Prostate gland (tissue), 2 donors: Measurements from ENCODE around the gene CCNL2. TPM values are rescaled to one million over a fixed set of nuclear protein-coding genes. Genes with fewer than 3 reads are reported as not detected.
A peak's percentile ranks its signal among the peaks of the same experiment; 100 is the strongest.

Experiments used
- DNase-seq: peaks from one replicate; pipeline ENCODE4 v3.0.0-alpha.2; 2019; ENCODE audit warnings: low spot score
- H3K27ac ChIP-seq, 2 donors: fragments of 200-600 bp; sonication (generic); 2 replicates each; pipeline ENCODE4 v1.5.1; 2017 to 2019
- H3K27me3 ChIP-seq: fragments of 200-600 bp; sonication (generic); replicated peaks from 2 replicates; pipeline ENCODE4 v1.5.1; 2019; ENCODE audit not compliant: insufficient read depth
- H3K36me3 ChIP-seq, 2 donors: fragments of 200-600 bp; sonication (generic); 1 replicate in 1 of 2; 2 replicates in 1 of 2; pipeline versions ENCODE4 v1.5.1 to v1.8.1; 2017 to 2019
- H3K4me1 ChIP-seq: fragments of 200-600 bp; sonication (generic); replicated peaks from 2 replicates; pipeline ENCODE4 v1.5.1; 2019
- H3K4me3 ChIP-seq, 2 donors: fragments of 200-600 bp; sonication (generic); 2 replicates each; pipeline ENCODE4 v1.5.1; 2017 to 2019
- H3K9me3 ChIP-seq: fragments of 200-600 bp; sonication (generic); 2 replicates; pipeline ENCODE4 v1.5.1; 2017
- POLR2A ChIP-seq: fragments of 450-650 bp; IDR thresholded peaks from one replicate; pipeline ENCODE4 v1.6.1; 2016; ENCODE audit warnings: antibody characterized with exemption, mild to moderate bottlenecking
- POLR2AphosphoS5 ChIP-seq: sonication (generic); formaldehyde crosslinking; IDR thresholded peaks from one replicate; pipeline ENCODE4 v1.6.1; 2017; ENCODE audit warnings: antibody characterized with exemption
- WGBS: methylation state at CpG from one replicate; pipeline ENCODE4 v1.1.5; 2018; 5-methylcytosine and 5-hydroxymethylcytosine counted together
- intact Hi-C: fragments of 100-400 bp; cut with DNase I; formaldehyde crosslinking; loops from one replicate; pipeline ENCODE4 v1.14.2; 2022
- total RNA-seq, 2 donors: library from RNA; depleted of rRNA; stranded (reverse); fragments of >200 nt; gene quantifications; one replicate each; pipeline ENCODE4 v1.1.0, GENCODE V29; 2016
- TF ChIP-seq, protein P1 (sequence below), 4 experiments: fragments of 200-600 bp in 2 of 4; fragments of 450-650 bp in 2 of 4; sonication (generic) in 2 of 4; IDR thresholded peaks; 1 replicate in 3 of 4; 2 replicates in 1 of 4; pipeline ENCODE4 v1.5.1; 2016 to 2019; ENCODE audit warnings: antibody characterized with exemption in 4 of 4, mild to moderate bottlenecking in 2 of 4, moderate library complexity in 2 of 4

Gene CCNL2
- total RNA-seq, 2 donors from 2014 or later: 116 to 242 TPM

DNA sequence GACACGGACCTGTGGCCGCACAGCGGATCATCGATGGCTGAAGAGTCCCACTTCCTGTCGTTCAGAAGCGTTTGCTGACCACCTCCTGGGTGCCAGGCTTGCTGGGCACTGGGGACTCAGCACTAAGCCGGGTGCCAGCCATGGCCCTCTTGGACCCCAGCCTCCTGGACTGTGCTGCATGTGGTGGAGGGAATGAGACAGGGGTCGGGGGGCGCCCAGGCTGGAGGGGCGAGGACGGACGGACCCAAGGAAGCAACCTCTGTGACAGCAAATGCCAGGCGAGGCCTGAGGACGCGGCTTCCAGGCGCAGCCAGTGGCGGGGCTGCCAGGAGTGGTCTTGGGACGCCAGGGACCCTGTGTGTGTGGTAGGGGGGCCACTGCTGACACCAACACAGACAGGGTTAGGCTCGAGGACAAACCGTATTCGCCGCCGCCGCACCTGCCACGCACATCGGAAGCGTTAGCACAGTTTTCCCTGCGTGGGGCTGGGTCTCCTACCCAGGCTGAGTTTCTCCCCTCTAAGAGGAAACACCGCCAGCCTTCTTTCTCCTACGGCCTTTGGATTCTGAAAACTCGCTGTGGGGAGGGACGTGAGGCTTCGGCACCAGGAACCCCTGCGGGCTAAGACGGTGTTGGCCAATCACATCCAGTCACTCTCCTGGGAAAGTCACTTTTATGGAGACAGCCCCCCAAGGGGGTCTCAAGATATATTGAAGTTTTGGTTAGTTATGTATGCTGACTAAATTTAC lies 37.7 kb downstream of the CCNL2 start:
- H3K9me3 ChIP-seq: no peaks in the 10 kb centered on the region
- no peak for TF ChIP-seq POLR2AphosphoS5
- TF ChIP-seq POLR2A: no peak
- TF ChIP-seq, protein P1, sequence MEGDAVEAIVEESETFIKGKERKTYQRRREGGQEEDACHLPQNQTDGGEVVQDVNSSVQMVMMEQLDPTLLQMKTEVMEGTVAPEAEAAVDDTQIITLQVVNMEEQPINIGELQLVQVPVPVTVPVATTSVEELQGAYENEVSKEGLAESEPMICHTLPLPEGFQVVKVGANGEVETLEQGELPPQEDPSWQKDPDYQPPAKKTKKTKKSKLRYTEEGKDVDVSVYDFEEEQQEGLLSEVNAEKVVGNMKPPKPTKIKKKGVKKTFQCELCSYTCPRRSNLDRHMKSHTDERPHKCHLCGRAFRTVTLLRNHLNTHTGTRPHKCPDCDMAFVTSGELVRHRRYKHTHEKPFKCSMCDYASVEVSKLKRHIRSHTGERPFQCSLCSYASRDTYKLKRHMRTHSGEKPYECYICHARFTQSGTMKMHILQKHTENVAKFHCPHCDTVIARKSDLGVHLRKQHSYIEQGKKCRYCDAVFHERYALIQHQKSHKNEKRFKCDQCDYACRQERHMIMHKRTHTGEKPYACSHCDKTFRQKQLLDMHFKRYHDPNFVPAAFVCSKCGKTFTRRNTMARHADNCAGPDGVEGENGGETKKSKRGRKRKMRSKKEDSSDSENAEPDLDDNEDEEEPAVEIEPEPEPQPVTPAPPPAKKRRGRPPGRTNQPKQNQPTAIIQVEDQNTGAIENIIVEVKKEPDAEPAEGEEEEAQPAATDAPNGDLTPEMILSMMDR (IDR thresholded peaks at IDR 0.05): no peak
- no peaks in the 10 kb centered on the region for H3K27me3 ChIP-seq
- H3K4me3 ChIP-seq: no peak overlapping the region
- WGBS: 83% methylated on average over 33 of the region's 35 CpGs
- intact Hi-C loops: no loop called here
- H3K27ac ChIP-seq: peak overlapping the region; percentile 9 to 11
- H3K4me1 ChIP-seq: no peaks in the 10 kb centered on the region
- H3K36me3 ChIP-seq: no peaks in the 10 kb centered on the region
- no peak for DNase-seq

DNA sequence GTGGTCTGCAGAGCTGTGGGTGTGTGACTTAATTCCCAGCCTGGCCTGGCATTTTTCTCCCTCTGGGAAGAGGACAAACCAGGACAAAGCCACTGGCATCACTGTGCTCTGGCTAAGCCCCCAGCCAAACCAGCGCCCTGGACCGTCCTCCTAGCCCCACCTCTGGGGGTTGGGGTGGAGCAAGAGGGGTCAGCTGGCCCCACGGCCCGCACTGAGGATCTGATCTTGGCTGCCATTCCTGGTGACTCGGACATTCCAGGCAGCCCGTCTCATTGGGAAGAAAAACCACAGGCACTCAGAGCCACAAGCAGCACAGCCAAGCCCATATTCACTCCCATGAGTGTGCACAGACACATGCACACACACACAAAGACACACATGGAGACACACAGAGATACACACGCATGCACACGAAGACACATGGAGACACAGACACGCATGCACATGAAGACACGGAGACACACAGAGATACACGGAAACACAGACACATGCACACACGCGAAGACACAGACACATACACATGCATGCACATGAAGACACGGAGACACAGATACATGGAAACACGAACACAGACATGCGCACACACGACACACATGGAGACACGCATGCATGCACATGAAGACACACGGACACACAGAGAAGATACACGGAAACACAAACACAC lies 38.5 kb downstream of the CCNL2 start:
- 74% methylated on average over 18 of the region's 20 CpGs for WGBS
- H3K4me3 ChIP-seq: no peak overlapping the region
- peak overlapping the region; percentile 65 to 72 for H3K27ac ChIP-seq
- H3K36me3 ChIP-seq: no peaks in the 10 kb centered on the region
- intact Hi-C loops: no loop called here
- DNase-seq: no peak
- no peaks in the 10 kb centered on the region for H3K4me1 ChIP-seq
- H3K9me3 ChIP-seq: no peaks in the 10 kb centered on the region
- no peak for TF ChIP-seq POLR2A
- no peak for TF ChIP-seq POLR2AphosphoS5
- TF ChIP-seq, protein P1 (IDR thresholded peaks at IDR 0.05): no peak
- no peaks in the 10 kb centered on the region for H3K27me3 ChIP-seq

DNA sequence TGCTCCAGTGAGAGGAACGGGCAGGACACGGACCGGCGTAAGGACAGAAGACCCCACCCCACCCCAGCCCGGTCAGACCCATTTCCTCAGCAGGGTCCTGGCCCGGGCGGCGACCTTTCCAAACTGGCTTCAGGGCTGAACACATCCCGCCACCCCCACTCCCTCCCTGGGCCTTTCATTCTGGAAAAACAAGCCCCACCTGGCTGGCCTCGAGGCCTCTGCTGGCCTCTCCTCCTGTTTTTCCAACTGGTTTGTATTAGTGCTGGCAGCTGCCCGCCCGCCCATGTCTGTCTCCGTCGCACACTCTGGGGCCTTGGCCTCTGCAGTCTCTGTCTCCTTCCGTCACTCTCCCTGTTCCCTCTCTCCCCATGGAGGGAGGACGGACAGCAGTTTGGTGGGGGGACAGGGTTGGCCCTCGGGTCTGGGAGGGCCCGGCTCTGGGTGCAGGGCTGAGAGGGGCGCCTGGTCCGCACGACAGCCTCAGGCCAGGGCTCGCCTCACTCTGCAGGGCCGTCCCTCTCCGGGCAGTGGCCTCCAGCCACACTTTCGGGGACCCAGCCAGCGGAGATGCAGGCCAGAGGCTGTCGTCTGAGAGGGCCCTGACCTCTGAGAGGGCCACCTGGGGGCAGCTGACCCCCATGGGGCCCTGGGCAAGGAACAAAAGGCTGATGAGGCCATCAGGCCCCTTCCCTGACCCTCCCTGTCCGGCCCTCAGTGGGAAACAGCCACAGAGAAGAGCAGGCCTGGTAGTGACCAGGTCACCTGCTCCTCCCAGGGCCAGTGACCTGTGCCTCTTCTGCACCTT lies 39.3 kb downstream of the CCNL2 start:
- Histone ChIP-seq H3K27me3 (no peaks in the 10 kb centered on the region), H3K27ac (peak overlapping the region; percentile 72 to 83), H3K36me3 (no peaks in the 10 kb centered on the region), H3K4me3 (no peak overlapping the region), H3K4me1 (no peaks in the 10 kb centered on the region), H3K9me3 (no peaks in the 10 kb centered on the region)
- WGBS: 45% methylated on average over 28 of the region's 28 CpGs
- TF ChIP-seq, protein P1 (IDR thresholded peaks at IDR 0.05): no peak
- no peak for TF ChIP-seq POLR2AphosphoS5
- TF ChIP-seq POLR2A: no peak
- intact Hi-C loops: no loop called here
- no peak for DNase-seq

DNA sequence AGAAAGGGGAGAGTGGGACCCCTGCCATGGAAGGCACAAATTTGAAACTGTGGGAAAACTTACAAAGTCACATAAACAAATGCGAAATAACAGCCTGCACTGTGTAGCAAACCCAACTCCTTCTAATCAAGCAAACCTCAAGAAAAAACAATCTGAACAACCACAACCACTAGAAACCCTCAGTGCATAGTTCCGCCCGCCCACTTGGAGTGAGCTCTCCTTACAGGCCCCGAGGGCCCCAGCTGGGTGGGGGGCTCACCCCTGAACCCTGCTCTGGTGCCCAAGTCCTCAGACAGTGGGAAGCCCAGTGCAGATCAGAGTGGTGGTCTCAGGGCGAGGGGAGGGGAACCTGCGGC lies 39.8 kb downstream of the CCNL2 start:
- Histone ChIP-seq H3K4me3 (no peak overlapping the region), H3K4me1 (no peaks in the 10 kb centered on the region), H3K27ac (peak overlapping the region; percentile 72 to 83), H3K9me3 (no peaks in the 10 kb centered on the region), H3K27me3 (no peaks in the 10 kb centered on the region), H3K36me3 (no peaks in the 10 kb centered on the region)
- WGBS: 62% methylated on average over 6 of the region's 6 CpGs
- no peak for DNase-seq
- no peak for TF ChIP-seq POLR2AphosphoS5
- TF ChIP-seq, protein P1 (IDR thresholded peaks at IDR 0.05): no peak
- TF ChIP-seq POLR2A: no peak
- intact Hi-C loops: no loop called here
